H9 (cell line): Measurements from ENCODE around the gene GALNT13. TPM values are rescaled to one million over a fixed set of nuclear protein-coding genes. Genes with fewer than 3 reads are reported as not detected.

ENCODE experiments used
- DNase-seq: peaks from one replicate; pipeline ENCODE4 v3.0.0-alpha.2; 2017
- H2AFZ ChIP-seq: one replicate; pipeline ENCODE4 v1.6.1; 2013; ENCODE audit warnings: mild to moderate bottlenecking, low read length, control low read depth, moderate library complexity
- H2AK5ac ChIP-seq: 2 replicates; pipeline ENCODE4 v1.6.1; 2013; ENCODE audit warnings: low read length, control low read depth, mixed read lengths; ENCODE audit not compliant: insufficient read length
- H2BK120ac ChIP-seq: one replicate; pipeline ENCODE4 v1.6.1; 2013; ENCODE audit warnings: low read depth, mild to moderate bottlenecking, low read length, control low read depth, inconsistent platforms; ENCODE audit not compliant: poor library complexity, severe bottlenecking
- H2BK12ac ChIP-seq: 2 replicates; pipeline ENCODE4 v1.6.1; 2013; ENCODE audit warnings: low read length, control low read depth, mixed read lengths, low read depth; ENCODE audit not compliant: insufficient read length
- H2BK15ac ChIP-seq: 2 replicates; pipeline ENCODE4 v1.6.1; 2013; ENCODE audit warnings: low read depth, low read length, control low read depth
- H2BK20ac ChIP-seq: one replicate; pipeline ENCODE4 v1.6.1; 2013; ENCODE audit warnings: low read depth, mild to moderate bottlenecking, low read length, control low read depth, inconsistent platforms; ENCODE audit not compliant: poor library complexity, severe bottlenecking
- H2BK5ac ChIP-seq: 2 replicates; pipeline ENCODE4 v1.6.1; 2013; ENCODE audit warnings: low read length, control low read depth, mixed read lengths; ENCODE audit not compliant: insufficient read length
- H3K14ac ChIP-seq: 2 replicates; pipeline ENCODE4 v1.6.1; 2013; ENCODE audit warnings: low read length, control low read depth; ENCODE audit not compliant: insufficient read depth
- H3K18ac ChIP-seq: 2 replicates; pipeline ENCODE4 v1.6.1; 2013; ENCODE audit warnings: low read depth, mild to moderate bottlenecking, mixed read lengths, low read length, control low read depth; ENCODE audit not compliant: insufficient read length
- H3K23ac ChIP-seq: 2 replicates; pipeline ENCODE4 v1.6.1; 2013; ENCODE audit warnings: low read length, control low read depth, mixed read lengths, low read depth; ENCODE audit not compliant: insufficient read length
- H3K23me2 ChIP-seq: 2 replicates; pipeline ENCODE4 v1.6.1; 2013; ENCODE audit warnings: low read depth, mild to moderate bottlenecking, mixed read lengths, low read length, control low read depth; ENCODE audit not compliant: insufficient read length, poor library complexity, severe bottlenecking
- H3K27ac ChIP-seq: 2 replicates; pipeline ENCODE4 v1.5.1; 2013; ENCODE audit warnings: low read length, control low read depth, mixed read lengths, low read depth; ENCODE audit not compliant: insufficient read length
- H3K27me3 ChIP-seq: 2 replicates; pipeline ENCODE4 v1.6.1; 2013; ENCODE audit warnings: low read length, control low read depth, inconsistent platforms; ENCODE audit not compliant: insufficient read depth
- H3K4ac ChIP-seq: 2 replicates; pipeline ENCODE4 v1.6.1; 2013; ENCODE audit warnings: low read depth, mild to moderate bottlenecking, control low read depth, inconsistent platforms, low read length, moderate library complexity
- H3K4me1 ChIP-seq: 2 replicates; pipeline ENCODE4 v1.6.1; 2013; ENCODE audit warnings: low read length, control low read depth, inconsistent platforms; ENCODE audit not compliant: insufficient read depth
- H3K4me2 ChIP-seq: 2 replicates; pipeline ENCODE4 v1.6.1; 2013; ENCODE audit warnings: low read length, control low read depth, mixed read lengths; ENCODE audit not compliant: insufficient read length, insufficient read depth
- H3K56ac ChIP-seq: 2 replicates; pipeline ENCODE4 v1.6.1; 2013; ENCODE audit warnings: low read depth, mild to moderate bottlenecking, mixed read lengths, low read length, control low read depth; ENCODE audit not compliant: insufficient read length
- H3K79me1 ChIP-seq: 2 replicates; pipeline ENCODE4 v1.6.1; 2013; ENCODE audit warnings: low read depth, mild to moderate bottlenecking, moderate library complexity, low read length, control low read depth, inconsistent platforms; ENCODE audit not compliant: insufficient read depth, poor library complexity, severe bottlenecking
- H3K79me2 ChIP-seq: 2 replicates; pipeline ENCODE4 v1.6.1; 2013; ENCODE audit warnings: low read length, control low read depth, inconsistent platforms; ENCODE audit not compliant: insufficient read depth
- H3K9ac ChIP-seq: 2 replicates; pipeline ENCODE4 v1.6.1; 2013; ENCODE audit warnings: low read length, control low read depth, mixed read lengths; ENCODE audit not compliant: insufficient read length; ENCODE audit errors: extremely low read depth
- H3K9me3 ChIP-seq: one replicate; pipeline ENCODE4 v1.6.1; 2013; ENCODE audit warnings: low read depth, low read length, inconsistent platforms; ENCODE audit not compliant: control insufficient read depth
- H3T11ph ChIP-seq: one replicate; pipeline ENCODE4 v1.6.1; 2013; ENCODE audit warnings: mild to moderate bottlenecking, low read length, control low read depth, inconsistent platforms
- H4K20me1 ChIP-seq: one replicate; pipeline ENCODE4 v1.6.1; 2013; ENCODE audit not compliant: control insufficient read depth, insufficient read length, insufficient read depth
- H4K5ac ChIP-seq: 2 replicates; pipeline ENCODE4 v1.6.1; 2013; ENCODE audit warnings: low read depth, mild to moderate bottlenecking, mixed read lengths, low read length, control low read depth; ENCODE audit not compliant: insufficient read length
- H4K8ac ChIP-seq: replicated peaks from 2 replicates; pipeline ENCODE4 v1.6.1; 2013; ENCODE audit warnings: low read length, control low read depth, mixed read lengths, low read depth; ENCODE audit not compliant: insufficient read length
- H4K91ac ChIP-seq: 2 replicates; pipeline ENCODE4 v1.6.1; 2013; ENCODE audit warnings: low read depth, mild to moderate bottlenecking, moderate library complexity, mixed read lengths, low read length, control low read depth; ENCODE audit not compliant: insufficient read length
- H3K27ac Mint-ChIP-seq, 3 experiments: 2 replicates in 2 of 3; 3 replicates in 1 of 3; pipeline ENCODE4 v1.8.0; 2020 to 2021; ENCODE audit warnings: mixed read lengths in 3 of 3, mild to moderate bottlenecking in 1 of 3, moderate library complexity in 1 of 3
- H3K27me3 Mint-ChIP-seq: 2 replicates; pipeline ENCODE4 v1.8.0; 2021; ENCODE audit warnings: low read depth, mild to moderate bottlenecking, moderate library complexity, mixed read lengths
- H3K36me3 Mint-ChIP-seq, 3 experiments: 2 replicates in 2 of 3; 3 replicates in 1 of 3; pipeline ENCODE4 v1.8.0; 2020 to 2021; ENCODE audit warnings: low read depth in 3 of 3, mixed read lengths in 3 of 3; ENCODE audit not compliant: insufficient read depth in 1 of 3
- H3K4me1 Mint-ChIP-seq, 2 experiments: 2 replicates each; pipeline ENCODE4 v1.8.0; 2020; ENCODE audit warnings: mixed read lengths in 2 of 2
- H3K4me3 Mint-ChIP-seq, 2 experiments: 2 replicates in 1 of 2; 3 replicates in 1 of 2; pipeline ENCODE4 v1.8.0; 2020 to 2021; ENCODE audit warnings: mild to moderate bottlenecking in 2 of 2, mixed read lengths in 2 of 2, moderate library complexity in 1 of 2
- H3K9me3 Mint-ChIP-seq, 2 experiments: 2 replicates in 1 of 2; 3 replicates in 1 of 2; pipeline ENCODE4 v1.8.0; 2020; ENCODE audit warnings: mild to moderate bottlenecking in 2 of 2, mixed read lengths in 2 of 2, moderate library complexity in 1 of 2
- CTCF ChIP-seq: fragments of 200-600 bp; sonication (generic); conservative IDR thresholded peaks from 3 replicates; pipeline ENCODE4 v1.8.0; 2021; ENCODE audit warnings: antibody characterized with exemption, mild to moderate bottlenecking
- WGBS: extraction: QIAGEN DNeasy Blood & Tissue Kit; methylation state at CpG from one replicate; pipeline ENCODE4 v1.1.7; 2013; ENCODE audit warnings: missing lambda C conversion rate, low lambda C conversion rate, mixed read lengths; ENCODE audit not compliant: insufficient read length; ENCODE audit errors: extremely low coverage; 5-methylcytosine and 5-hydroxymethylcytosine counted together
- total RNA-seq: library from RNA; stranded (reverse); gene quantifications from 2 replicates; pipeline ENCODE4 v1.2.1, GENCODE V29; 2021

GALNT13 gene
- total RNA-seq, 1 experiment from 2014 or later, result 6.6 TPM

DNA sequence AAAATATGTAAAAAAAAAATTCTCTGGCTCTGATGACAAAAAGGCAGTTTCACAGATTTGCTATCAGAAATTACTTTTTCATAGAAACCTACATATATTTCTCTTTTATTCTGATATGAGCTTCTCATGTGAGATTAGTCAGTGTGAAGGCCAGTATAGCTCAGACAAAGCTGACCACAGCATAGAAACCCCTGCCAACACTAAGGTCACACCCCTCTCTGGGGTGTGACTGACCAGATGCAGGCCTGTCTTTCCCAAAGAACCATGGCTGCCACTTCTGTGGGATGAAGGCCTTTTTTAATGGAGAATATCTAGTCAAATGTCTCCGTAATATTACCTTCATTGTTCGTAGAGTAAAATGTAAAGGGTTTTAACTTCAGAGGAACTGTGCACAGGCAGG, 496.4 kb downstream of the GALNT13 start:
- Histone ChIP-seq H3K79me2 (no peaks in the 10 kb centered on the region), H3K27me3 (no peaks in the 10 kb centered on the region), H2AFZ (no peak overlapping the region), H3K14ac (no peak overlapping the region), H3K23ac (no peak overlapping the region), H4K20me1 (no peaks in the 10 kb centered on the region), H3K9ac (no peak overlapping the region), H2BK120ac (no peak overlapping the region), H3K56ac (no peak overlapping the region), H2AK5ac (no peak overlapping the region), H3K4ac (no peak overlapping the region), H3K79me1 (no peaks in the 10 kb centered on the region), H2BK12ac (no peak overlapping the region), H2BK20ac (no peak overlapping the region), H3K4me1 (peaks cover 3% of the 10 kb centered on the region; the same call in 1 of the 2 replicates), H4K5ac (no peak overlapping the region), H4K8ac (no peak overlapping the region), H3K9me3 (no peaks in the 10 kb centered on the region), H3K27ac (no peak overlapping the region), H3T11ph (no peak overlapping the region), H2BK5ac (no peak overlapping the region), H4K91ac (no peak overlapping the region), H3K18ac (no peak overlapping the region), H2BK15ac (no peak overlapping the region), H3K4me2 (no peak overlapping the region), H3K23me2 (no peaks in the 10 kb centered on the region)
- no peak for TF ChIP-seq CTCF
- Mint-ChIP-seq H3K9me3 (no peaks in the 10 kb centered on the region), H3K36me3 (no peaks in the 10 kb centered on the region; a peak in 1 of 7 replicates), H3K27ac (no peak overlapping the region), H3K4me3 (no peak overlapping the region), H3K4me1 (peaks cover 10 to 11% of the 10 kb centered on the region in 2 experiments), H3K27me3 (no peaks in the 10 kb centered on the region)
- WGBS, result no CpG with 5 or more reads among the region's 2 CpGs
- no peak for DNase-seq
